Suppressor macrophage treated with lipopolysaccharide for 4 hours (primary cell): ENCODE measurements around the gene MUTYH.

Source experiments
- DNase-seq: peaks from one replicate; pipeline ENCODE4 v3.0.0-alpha.2; 2020

Gene MUTYH

DNA sequence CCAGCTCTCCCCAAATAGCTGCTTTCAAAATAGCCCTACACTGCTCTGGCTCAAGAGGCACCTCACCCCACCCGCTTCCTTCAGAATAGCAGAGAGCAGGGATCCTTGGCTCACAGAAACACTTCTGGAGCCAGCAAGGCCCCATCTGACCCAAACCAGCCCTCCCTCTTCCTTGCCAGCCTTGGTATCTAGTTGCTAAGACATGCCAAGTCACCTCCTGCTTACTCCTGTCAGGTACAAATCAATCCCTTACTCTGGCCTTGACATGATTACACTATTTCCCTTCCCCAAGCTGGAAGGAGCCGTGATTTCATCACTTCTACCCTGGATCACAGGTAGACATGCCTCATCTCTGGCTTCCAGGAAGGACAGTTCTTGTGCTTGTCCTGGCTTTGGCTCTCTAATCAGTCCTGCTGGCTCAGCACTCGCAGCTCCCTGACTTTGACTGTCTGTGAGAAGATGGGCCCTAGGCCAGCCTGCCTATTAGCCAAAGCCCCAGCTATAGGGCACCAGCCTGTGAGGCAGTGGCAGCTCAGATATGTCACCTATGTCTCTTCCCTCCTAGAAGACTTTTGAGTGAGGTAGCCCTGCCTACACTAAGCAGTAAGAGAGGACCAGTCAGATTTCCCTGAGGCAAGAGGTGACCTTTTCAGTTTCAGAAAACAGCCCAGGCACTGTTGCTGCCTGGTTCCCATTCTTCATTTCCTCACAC, 8.9 kb upstream of the MUTYH start:
- no peak for DNase-seq

DNA sequence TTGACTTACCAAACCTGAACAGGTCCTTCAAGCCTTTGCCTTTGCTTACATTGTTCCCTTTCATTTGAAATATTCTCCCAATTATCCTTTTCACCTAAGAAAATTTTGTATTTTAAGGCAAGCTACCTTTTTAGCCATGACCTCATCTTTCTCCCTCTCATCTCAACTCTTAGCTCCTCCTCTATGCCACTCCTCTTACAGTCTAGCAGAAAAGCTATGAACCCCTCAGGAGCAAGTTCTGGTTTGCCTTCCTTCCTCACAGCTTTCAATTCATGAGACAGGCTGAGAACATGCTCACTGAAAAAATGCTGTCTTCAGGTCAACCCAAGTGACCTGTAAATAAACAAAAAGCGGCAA, 8.3 kb upstream of the MUTYH start:
- DNase-seq: no peak

DNA sequence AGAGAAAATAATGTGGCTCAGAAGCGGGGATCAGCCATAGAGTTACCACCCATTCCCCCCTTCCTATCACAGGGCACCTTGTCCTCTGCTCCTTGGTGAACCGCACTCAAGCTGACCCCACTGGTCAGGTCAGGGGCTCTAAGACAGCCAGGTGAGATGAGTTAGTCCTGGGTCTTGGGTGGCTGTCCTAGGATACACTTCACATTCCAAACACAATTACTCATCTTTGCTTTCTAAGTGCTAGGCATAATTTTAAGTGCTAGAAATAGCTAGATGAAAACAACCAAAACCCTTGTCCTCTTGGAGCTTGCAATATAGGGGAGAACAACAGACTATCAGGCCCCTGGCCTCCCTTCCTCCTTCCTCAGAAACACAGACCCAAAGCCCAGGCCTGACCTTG, 7.8 kb upstream of the MUTYH start:
- no peak for DNase-seq

DNA sequence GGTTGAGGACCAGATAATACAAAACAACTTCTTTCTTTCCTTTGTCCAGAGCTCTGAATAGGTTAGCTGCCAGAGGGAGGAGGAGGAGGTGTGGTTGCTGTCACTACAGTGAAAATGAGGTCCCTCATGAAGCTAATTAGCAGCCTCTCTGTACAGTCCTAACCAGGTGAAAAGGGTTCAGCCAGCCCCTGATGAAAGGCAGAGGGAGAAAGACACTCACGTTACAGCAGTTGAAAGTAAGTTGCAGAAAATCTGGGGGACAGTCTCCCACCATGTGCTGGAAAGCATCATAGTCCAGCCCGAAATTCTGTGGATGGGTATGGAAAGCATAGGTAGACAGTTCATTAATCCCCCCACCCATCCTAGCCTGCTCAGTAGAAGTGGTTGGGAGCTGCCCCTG, 6.2 kb upstream of the MUTYH start:
- DNase-seq: no peak

DNA sequence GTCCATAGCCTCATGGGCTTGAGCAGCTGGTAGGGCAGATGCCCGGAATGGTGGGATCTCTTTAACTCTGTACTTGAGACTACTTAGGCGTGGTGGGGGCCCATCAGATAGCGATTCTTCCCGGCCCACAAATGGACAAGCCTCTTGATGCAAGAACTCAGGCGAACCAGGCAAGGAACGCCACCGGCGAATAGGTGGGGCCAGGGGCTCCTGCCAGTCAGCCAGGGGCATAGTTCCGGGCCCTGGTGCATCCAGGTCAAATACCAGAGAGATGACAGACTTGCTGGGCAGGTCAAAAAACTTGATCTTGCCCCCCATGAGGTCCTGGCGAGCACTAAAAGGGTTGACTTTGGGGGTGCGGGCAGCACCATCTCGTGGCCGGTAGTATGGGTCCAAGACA, 4.8 kb upstream of the MUTYH start:
- no peak for DNase-seq

DNA sequence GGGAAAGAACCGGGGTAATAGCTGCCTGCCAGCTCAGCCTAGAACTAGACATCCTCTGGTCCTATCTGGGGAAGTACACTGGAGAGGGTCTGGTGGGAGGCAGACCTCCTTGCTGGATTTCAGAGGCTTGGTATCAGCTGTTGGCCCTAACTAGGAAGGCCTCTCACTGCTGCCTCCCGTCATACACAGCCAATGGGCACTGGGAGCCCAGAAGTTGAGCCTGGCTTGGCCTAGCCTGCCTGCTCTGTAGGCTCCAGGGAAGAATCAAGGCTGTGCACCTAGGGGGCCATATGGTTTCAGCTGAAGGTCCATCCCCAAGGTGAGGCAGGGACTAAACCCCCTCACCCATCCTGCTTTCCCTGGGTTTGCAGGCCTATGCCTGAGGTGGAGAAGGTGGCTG, 4.3 kb upstream of the MUTYH start:
- DNase-seq: no peak

DNA sequence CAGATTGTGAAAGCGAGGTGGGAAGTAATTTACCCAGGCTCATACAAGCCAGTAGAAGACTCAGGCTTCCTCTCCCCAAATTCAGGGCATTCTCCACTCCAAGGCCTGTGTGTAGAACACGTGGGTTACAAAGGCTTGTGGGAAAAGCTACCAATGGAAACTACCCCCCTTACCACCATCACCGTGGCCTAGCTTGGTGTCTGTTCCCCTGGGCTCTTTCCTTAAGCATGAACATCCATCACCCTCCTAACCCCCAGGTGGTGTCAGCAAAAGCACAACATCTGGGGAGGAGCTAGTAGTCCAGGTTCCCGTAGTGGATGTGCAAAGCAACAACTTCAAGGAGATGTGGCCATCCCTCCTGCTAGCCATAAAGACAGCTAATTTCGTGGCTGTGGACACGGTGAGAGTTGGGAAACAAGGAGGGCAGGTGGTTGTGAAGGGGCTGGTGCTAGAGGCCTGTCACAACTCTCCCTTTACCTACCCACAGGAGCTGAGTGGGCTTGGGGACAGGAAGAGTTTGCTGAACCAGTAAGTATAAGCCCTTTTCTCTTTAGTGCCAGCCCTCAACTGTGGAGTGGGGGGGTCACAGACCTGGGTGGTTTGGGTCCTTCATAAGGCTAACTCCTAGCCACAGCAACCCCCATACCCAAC, 701 bp upstream of the MUTYH start:
- DNase-seq: no peak

DNA sequence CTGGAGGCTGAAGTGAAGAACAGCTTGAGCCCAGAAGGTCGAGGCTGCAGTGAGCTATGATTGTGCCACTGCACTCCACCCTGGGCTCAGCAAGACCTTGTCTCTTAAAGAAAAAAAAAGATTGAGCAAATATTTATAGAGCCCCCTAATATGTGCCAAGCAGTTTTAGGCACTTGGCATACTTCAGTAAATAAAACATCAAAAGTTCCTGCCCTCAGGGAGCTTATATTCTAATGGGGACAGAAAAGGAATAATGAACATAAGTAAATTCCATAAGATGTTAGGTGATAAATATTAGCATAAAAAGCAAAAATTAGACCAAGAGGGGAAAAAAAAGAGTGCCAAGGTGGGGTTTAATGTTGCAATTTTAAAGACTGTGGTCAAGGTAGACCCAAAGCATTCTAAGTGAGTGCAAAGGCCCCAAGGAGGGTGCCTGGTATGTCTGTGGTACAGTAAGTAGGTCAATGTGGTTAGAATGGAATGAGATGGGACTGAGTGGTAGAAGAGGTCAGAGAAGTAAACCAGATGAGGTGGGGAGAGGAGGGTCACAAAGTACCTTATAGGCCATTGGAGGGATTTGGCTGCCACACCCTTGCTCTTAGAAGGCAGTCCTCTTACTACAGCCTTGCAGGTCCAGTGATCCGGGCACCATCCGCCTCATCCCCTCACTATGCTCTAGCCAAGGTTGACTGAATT, 2.5 kb downstream of the MUTYH start:
- no peak for DNase-seq

DNA sequence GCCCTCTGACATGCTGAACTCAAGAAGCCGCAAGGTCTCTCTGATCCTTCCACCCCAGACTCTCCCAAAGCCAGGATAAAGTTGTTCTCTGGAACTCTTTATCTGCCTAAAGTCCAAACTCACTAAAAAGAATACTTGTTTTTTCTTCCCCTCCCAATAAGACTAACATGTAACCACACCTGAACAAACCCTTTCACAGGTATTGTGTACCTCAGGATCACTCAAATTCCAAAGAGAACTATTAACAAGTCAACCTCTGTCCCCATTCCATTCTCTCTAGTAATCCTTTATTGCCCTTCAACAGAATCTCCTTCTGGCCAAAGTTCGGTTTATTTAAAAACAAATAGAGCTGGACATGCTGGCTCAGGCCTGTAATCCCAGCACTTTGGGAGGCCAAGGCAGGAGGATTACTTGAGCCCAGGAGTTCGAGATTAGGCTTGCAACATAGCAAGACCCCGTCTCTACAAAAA, 4.3 kb downstream of the MUTYH start:
- DNase-seq: no peak

DNA sequence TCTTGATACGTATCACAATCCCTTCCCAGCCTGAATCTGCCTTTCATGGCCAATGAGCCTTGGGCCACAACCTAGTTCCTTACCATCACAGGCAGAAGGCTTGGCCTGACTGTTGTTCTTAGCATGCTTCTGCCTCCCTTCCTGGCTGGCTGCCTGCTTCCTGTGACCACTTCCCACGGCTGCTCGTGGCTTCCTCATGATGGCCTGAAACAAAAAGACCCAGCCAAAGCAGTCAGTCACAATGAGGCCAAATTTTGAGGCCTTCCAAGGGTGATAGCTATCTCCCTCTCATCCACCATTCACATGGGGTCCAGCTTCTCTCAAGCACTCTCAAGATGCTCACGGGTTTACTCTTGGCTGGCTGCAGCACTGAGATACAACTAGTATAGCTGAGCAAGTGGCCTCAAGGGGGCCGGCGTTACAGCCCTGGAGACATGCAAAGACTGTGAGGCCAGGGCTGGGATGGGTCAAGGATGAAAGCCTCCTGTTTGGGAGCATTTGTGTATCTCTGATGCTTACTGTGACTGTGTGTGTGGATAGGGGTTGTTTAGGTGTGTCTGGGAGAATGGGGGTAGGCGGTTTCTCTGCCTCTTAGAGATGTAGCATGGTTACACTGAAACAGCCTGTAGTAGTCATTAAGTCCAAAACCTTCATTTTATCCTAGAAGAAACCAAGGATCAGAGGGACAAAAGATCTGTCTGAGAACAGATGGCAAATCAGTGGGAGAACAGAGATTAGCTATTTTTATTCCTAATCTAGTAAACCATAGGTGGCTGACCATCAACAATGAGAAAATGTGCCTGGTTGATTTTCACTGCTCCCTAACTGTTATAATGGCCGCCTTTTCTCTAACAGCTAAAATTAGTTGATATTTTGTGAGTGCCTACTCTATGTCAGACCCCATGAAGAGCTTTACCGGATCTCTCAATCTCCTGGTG, 5.7 kb downstream of the MUTYH start:
- peak; percentile 13 for DNase-seq

DNA sequence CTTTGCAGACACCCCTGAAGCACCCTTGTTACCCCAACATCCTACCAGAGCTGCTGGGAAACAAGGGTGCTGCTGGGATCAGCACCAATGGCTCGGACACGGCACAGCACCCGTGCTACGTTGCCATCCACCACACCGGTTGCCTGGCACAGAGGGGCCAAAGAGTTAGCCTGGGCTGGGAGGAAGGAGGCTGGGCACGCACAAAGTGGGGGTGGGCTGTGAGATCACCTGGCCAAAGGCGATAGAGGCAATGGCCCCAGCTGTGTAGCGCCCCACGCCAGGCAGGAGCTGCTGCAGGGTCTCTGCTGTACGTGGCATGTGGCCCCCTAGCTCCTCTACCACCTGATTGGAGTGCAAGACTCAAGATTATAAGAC, 7.9 kb downstream of the MUTYH start:
- DNase-seq: no peak

DNA sequence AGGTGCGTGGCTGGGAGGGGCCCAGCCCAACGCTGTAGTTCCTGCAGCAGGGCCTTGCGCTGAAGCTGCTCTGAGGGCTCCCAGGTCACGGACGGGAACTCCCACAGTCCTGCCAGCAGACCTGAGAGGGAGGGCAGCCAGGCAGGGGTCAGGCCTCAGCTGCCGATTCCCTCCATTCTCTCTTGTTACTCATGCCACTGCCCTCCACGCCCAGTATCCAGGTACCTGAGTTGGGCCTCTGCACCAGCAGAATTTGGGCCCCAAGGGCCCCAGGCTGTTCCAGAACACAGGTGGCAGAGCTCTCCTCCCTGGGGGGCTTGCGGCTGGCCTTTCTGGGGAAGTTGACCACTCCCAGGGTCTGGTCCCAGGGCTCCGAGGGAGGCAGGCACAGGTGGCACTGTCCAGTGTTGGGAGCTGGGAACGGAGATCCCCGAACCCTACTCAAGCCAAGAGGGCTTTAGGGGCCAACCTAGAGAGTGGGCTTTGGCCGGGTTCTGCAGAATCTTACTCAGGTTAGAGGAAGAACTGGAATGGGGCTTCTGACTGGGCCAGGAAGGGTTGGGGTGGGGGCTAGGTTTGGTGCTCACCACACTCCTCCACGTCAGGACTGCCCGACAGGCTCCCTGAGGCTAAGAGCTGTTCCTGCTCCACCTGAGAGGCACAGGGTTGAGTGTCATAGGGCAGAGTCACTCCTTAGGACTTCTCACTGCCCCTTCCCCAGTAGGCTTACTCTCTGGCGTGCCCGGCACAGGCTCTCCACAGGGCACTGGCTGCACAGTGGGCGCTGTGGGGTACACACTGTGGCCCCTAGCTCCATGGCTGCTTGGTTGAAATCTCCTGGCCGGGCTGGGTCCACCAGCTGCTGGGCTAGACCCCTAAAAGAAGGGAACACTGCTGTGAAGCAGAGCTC, 8.5 kb downstream of the MUTYH start:
- DNase-seq: no peak

DNA sequence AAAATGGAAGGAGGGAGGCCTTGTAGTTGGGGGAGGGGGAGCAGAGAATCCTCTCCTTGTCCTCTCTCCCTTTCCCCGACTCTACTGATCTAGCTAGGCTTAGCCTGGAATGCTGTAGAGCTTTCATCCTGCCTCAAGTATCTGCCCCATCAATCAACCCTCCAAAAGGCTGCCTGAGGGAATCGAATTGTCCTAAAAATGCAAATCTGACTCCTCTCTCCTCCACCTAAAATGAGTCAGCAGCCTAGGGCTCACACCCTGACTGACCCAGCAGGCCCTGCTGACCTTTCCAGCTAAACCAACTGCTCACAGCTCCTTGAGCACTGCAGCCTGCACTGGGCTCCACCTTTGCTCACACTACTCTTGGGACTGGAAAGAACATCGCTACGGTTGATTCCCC, 10.8 kb downstream of the MUTYH start:
- no peak for DNase-seq

DNA sequence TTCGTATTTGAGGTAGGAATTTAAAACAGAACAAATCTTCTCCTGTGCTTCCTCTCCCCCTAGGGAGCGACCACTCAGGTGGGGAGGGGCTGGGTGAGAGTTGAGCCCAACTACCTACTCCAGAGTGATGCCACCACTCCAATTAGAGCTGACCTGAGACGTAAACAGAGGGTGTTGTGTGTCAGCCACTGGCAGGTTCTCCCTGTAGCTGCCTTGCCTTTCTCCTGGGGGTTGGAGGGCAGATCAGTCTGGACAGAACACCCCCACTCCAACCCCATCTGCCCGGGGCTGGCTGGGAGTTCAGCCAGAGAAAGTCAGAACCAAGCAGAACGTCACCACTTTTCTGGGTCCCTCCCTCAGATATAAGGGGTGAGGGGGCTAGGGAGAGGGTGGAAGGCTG, 11.6 kb downstream of the MUTYH start:
- DNase-seq: no peak

DNA sequence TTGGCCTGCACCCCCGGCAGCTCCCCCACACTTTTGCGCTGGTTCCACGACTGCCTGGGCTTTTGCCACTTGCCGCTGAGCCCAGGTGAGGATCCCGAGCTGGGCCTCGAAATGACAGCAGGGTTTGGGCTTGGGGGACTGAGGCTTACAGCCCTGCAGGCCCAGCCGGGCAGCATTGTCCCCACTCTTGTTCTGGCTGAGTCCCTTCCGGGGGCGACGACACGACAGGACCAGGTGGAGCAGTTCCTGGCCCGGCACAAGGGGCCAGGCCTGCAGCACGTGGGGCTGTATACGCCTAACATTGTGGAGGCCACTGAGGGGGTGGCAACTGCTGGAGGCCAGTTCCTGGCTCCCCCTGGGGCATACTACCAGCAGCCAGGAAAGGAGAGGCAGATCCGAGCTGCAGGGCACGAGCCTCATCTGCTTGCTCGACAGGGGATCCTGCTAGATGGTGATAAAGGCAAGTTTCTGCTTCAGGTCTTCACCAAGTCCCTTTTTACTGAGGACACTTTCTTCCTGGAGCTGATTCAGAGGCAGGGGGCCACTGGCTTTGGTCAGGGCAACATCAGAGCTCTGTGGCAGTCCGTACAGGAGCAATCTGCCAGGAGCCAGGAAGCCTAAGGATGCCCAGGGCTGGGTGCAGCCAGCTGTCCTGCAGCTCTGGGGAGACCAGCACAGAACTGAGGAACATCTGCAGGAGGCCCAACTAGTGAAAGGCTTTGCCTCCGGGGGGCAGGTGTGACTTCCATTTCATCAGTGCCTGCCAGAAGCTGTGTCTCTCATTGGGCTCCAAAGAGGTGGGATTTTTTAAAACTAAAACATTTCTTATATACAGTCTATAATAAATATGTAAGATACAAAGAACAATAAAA, 12.4 kb downstream of the MUTYH start:
- no peak for DNase-seq

DNA sequence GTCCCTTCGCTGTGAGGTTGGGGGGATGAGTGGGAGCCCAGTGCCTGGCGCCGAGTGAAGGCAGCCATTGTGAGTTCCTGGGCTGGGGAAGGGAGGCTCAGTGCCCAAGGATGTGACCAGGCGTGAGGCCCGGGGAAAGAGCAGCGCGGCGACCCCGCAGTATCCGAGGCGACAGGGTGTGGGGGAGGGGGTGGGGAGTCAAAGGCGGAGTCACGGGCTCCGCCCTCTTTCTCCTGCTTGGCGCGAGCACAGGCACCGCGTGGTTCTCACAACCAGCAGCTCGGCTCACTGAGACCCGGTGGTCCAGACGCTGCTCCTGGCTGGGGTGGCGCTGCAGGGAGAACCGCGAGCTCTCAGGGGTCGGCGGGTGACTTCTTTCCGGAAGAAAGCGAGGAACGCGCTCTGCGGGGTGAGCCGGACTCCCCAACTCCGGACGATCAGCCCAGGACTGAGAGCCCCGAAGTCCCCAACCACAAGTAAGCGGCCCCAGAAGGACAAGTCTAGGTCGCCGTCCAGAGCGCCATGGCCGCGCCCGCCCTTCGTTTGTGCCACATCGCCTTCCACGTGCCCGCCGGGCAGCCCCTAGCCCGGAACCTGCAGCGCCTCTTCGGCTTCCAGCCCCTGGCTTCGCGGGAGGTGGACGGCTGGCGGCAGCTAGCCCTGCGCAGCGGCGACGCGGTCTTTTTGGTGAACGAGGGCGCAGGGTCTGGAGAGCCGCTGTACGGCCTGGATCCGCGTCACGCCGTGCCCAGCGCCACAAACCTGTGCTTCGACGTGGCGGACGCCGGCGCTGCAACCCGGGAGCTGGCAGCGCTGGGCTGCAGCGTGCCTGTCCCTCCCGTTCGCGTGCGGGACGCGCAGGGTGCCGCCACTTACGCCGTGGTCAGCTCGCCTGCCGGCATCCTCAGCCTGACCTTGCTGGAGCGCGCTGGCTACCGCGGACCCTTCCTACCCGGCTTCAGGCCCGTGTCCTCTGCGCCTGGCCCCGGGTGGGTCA, 13.3 kb downstream of the MUTYH start, which contains the start of gene HPDL:
Gene HPDL (plus strand): TSS at position 269 of the 997 bp plus-strand sequence. CDS start 254 bp downstream, at position 523.
- DNase-seq: no peak

DNA sequence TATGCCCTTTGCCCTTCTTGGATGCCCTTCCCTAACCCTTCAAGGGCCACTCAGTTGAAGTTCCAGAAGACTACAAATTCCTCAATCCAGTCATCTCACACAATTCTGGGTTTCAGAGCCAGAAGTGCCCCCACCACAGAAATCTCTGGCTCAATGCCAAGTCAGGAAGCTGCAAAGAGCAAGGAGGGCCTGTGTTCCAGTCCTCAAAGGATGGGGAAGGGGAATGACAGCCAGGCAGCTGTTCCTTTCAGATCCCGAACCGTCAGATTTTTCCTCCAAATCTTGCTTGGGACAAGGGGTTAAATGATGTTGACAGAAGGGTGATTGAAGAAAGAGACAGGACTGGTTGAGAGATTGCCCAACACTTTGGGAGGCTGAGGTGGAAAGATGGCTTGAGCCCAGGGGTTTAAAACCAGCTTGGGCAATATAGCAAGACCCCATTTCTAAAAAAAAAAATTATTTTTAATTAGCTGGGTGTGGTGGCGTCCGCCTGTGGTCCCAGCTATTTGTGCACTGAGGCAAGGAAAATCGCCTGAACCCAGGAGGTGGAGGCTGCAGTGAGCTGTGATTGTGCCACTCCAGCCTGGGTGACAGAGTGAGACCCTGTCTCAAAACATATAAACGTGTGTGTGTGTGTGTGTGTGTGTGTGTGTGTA, 14.3 kb downstream of the MUTYH start:
- DNase-seq: no peak

DNA sequence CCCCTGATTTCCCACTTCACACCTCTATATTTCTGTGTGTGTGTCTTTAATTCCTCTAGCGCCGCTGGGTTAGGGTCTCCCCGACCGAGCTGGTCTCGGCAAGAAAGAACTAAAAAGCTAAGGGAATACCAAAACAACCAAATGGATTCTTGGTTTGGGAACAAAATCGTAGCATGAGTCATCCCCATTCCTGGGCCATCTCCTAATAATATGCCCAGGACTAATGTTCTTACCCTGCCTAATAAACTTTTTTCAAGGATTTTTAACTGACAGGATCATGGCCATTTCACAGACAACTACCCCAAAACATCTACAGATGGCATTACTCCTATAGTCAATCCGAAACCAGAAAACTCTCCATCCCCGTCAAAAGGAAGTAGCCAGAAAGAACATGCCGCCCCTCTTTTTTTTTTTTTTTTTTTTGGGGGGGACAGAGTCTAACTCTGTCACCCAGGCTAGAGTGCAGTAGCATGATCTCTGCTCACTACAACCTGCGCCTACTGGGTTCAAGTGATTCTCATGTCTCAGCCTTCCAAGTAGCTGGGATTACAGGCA, 17.7 kb downstream of the MUTYH start:
- DNase-seq: no peak

DNA sequence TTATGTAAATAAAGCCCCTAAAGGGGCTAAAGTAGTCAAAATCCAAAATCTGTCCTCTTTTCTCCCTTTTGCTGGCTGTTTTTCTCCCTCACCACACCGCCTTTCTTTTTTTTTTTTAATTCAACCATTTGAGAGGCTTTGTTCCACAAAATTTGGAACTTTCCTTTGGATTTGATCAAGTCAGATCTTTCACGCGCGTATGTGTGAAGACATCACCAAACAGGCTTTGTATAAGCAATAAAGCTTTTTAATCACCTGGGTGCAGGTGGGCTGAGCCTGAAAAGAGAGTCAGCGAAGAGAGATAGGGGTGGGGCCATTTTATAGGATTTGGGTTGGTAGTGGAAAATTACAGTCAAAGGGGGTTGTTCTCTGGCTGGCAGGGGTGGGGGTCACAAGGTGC, 18.8 kb downstream of the MUTYH start:
- no peak for DNase-seq
